ENCODE results near the gene PRDM15. TPM values are rescaled to one million over a fixed set of nuclear protein-coding genes. Genes with fewer than 3 reads are reported as not detected.

Gene PRDM15
- total RNA-seq, 1 experiment from 2014 or later: 16.7 TPM

DNA sequence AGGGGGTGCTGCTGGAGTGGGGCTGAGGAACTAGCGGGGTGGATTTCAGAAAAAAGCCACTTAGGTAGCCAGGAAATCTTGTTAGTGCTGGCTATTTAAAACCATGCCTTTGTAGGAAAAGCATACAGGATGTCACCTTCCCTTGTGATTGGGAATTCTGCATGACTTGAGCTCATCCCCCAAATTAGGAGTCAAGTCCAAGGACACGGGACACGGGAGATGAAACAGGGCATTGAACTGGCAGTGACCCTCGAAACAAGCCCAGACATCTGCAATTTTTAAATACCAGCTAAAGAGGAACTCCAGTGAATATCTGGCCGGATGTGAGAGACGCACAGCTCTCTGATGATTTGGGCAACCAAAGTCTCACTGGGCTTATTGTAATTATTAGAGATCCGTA lies 41.9 kb upstream of the PRDM15 start:
- no peaks in the 10 kb centered on the region for H3K27me3 ChIP-seq (replicated peaks; ENCODE audit: insufficient read depth, low read depth, low read length, poor library complexity)
- intact Hi-C loops (cut with micrococcal nuclease; ENCODE audit: unreplicated experiment): no loop called here
- H3K4me1 ChIP-seq (ENCODE audit: insufficient read depth, low read length, poor library complexity, severe bottlenecking): peaks cover 14% of the 10 kb centered on the region
- ChIA-PET CTCF (interaction anchor here (0.7 kb wide), 1 partner anchor 19 kb away, joined by 4 read pairs; no protein-coding TSS in a partner anchor), POLR2A (ENCODE audit: low non-redundant PET) (no interaction called here)
- no peak for DNase-seq (ENCODE audit: low spot score)
- no peaks in the 10 kb centered on the region for H3K9me3 ChIP-seq (ENCODE audit: low read depth, low read length, poor library complexity, severe bottlenecking)
- no TSS peak for BruUV-seq (replicated peaks)
- H3K27ac ChIP-seq (ENCODE audit: low read depth, low read length, poor library complexity, severe bottlenecking): no peak overlapping the region
- no peaks in the 10 kb centered on the region for H3K36me3 ChIP-seq (ENCODE audit: insufficient read depth, low read length, poor library complexity, severe bottlenecking)
- no peak overlapping the region for H3K4me3 ChIP-seq (ENCODE audit: low read depth, low read length, poor library complexity, severe bottlenecking)
- TF ChIP-seq, protein P1, sequence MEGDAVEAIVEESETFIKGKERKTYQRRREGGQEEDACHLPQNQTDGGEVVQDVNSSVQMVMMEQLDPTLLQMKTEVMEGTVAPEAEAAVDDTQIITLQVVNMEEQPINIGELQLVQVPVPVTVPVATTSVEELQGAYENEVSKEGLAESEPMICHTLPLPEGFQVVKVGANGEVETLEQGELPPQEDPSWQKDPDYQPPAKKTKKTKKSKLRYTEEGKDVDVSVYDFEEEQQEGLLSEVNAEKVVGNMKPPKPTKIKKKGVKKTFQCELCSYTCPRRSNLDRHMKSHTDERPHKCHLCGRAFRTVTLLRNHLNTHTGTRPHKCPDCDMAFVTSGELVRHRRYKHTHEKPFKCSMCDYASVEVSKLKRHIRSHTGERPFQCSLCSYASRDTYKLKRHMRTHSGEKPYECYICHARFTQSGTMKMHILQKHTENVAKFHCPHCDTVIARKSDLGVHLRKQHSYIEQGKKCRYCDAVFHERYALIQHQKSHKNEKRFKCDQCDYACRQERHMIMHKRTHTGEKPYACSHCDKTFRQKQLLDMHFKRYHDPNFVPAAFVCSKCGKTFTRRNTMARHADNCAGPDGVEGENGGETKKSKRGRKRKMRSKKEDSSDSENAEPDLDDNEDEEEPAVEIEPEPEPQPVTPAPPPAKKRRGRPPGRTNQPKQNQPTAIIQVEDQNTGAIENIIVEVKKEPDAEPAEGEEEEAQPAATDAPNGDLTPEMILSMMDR (conservative IDR thresholded peaks at IDR 0.05; ENCODE audit: low read depth, low read length): no peak
- no peak for TF ChIP-seq EZH2 (IDR thresholded peaks at IDR 0.05; ENCODE audit: borderline replicate concordance, low read depth, low read length, poor library complexity, severe bottlenecking)

- Histone ChIP-seq H3K9me3 (ENCODE audit: low read depth, low read length, poor library complexity, severe bottlenecking) (no peaks in the 10 kb centered on the region), H3K27me3 (replicated peaks; ENCODE audit: insufficient read depth, low read depth, low read length, poor library complexity) (no peaks in the 10 kb centered on the region), H3K27ac (ENCODE audit: low read depth, low read length, poor library complexity, severe bottlenecking) (no peak overlapping the region), H3K36me3 (ENCODE audit: insufficient read depth, low read length, poor library complexity, severe bottlenecking) (no peaks in the 10 kb centered on the region), H3K4me3 (ENCODE audit: low read depth, low read length, poor library complexity, severe bottlenecking) (no peak overlapping the region), H3K4me1 (ENCODE audit: insufficient read depth, low read length, poor library complexity, severe bottlenecking) (peaks cover 14% of the 10 kb centered on the region)
- ChIA-PET POLR2A (ENCODE audit: low non-redundant PET) (no interaction called here), CTCF (interaction anchor here (0.7 kb wide), 1 partner anchor 18 kb away, joined by 4 read pairs; no protein-coding TSS in a partner anchor)
- DNase-seq (ENCODE audit: low spot score): no peak
- BruUV-seq (replicated peaks): no TSS peak
- no peak for TF ChIP-seq EZH2 (IDR thresholded peaks at IDR 0.05; ENCODE audit: borderline replicate concordance, low read depth, low read length, poor library complexity, severe bottlenecking)
- TF ChIP-seq, protein P1 (conservative IDR thresholded peaks at IDR 0.05; ENCODE audit: low read depth, low read length): no peak
- intact Hi-C loops (cut with micrococcal nuclease; ENCODE audit: unreplicated experiment): no loop called here
Observed at GRCh38 chr21:41920476-41920875, 41.3 kb upstream of the PRDM15 start.

DNA sequence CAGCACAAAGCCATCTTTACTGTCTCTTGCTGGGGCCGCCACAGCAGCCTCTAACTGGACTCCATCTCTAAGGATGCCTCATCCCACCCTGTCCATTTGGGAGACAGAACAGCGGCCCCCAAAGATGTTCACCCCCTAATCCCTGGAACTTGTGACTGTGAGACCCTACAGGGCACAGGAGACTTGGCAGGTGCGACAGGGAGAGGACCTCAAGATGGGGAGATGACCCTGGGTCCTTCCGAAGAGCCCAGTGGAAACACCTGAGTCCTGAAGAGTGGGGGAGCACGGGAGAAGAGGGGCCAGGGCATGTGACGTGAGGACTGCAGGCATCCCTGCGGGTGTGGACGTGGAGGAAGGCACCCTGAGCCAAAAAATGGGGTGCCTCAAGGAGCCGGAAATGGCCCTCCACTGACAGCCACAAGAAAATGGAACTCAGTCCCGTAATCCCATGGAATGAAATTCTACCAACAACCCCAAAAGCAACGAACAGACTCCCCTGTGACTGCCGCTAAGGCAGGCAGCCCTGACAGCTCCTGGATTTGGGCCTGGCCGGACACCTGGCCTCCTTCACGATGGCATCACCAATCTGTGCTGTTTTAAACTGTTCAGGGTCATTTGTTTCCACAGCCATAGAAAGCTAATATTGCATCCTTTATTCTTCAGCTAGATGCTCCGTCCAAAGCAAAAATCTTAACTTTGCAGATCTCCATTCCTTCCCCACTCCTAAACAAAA lies 40.7 kb upstream of the PRDM15 start:
- Histone ChIP-seq H3K27me3 (replicated peaks; ENCODE audit: insufficient read depth, low read depth, low read length, poor library complexity) (no peaks in the 10 kb centered on the region), H3K27ac (ENCODE audit: low read depth, low read length, poor library complexity, severe bottlenecking) (no peak overlapping the region), H3K9me3 (ENCODE audit: low read depth, low read length, poor library complexity, severe bottlenecking) (no peaks in the 10 kb centered on the region), H3K4me1 (ENCODE audit: insufficient read depth, low read length, poor library complexity, severe bottlenecking) (peaks cover 14% of the 10 kb centered on the region), H3K4me3 (ENCODE audit: low read depth, low read length, poor library complexity, severe bottlenecking) (no peak overlapping the region), H3K36me3 (ENCODE audit: insufficient read depth, low read length, poor library complexity, severe bottlenecking) (no peaks in the 10 kb centered on the region)
- POLR2A ChIA-PET (ENCODE audit: low non-redundant PET): no interaction called here
- TF ChIP-seq, protein P1 (conservative IDR thresholded peaks at IDR 0.05; ENCODE audit: low read depth, low read length): no peak
- no peak for TF ChIP-seq EZH2 (IDR thresholded peaks at IDR 0.05; ENCODE audit: borderline replicate concordance, low read depth, low read length, poor library complexity, severe bottlenecking)
- DNase-seq (ENCODE audit: low spot score): no peak
- BruUV-seq (replicated peaks): no TSS peak
- CTCF ChIA-PET: no interaction called here
- intact Hi-C loops (cut with micrococcal nuclease; ENCODE audit: unreplicated experiment): no loop called here

All from A673 (cell line).